ENCODE data around the gene WBP2. TPM values are rescaled to one million over a fixed set of nuclear protein-coding genes. Genes with fewer than 3 reads are reported as not detected.

Gene WBP2
- total RNA-seq, 6 experiments from 2014 or later, result 51.4 to 65.5 (median 59.3) TPM

DNA sequence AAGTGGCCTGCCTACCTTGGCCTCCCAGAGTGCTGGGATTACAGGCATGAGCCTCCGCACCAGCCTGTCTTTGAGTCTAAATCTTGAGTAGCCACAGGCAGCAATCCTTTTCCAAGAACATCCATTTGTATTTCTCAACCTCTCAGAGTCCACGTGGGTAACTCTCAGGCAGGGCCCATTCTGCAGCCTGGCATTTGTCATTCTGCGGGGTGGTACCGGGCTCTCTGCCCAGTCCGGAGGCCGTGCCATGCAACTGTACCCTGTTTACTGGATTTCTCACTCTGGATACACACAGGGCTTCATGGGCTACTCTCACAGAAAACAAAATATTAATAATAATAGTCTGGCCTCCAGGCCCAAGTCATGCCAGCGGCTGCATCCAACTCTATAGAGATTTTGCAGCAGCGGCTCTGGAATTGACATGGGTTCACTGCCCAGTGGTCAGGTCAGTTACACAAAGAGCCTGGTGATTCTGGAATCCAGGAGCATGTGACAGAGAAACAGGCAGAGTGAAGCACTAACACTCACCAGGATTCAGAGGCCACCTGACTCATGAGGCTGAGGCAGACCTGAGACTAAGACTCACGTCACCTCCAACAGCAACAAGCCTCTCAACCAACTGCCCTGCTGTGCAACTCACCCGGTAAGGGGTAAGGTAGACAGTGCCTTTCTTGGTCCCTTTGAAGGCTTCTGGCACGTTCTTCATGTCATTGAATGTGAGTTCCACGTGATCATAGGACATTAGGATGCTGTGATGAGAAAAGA lies 4.0 kb downstream of the WBP2 start:
- peaks cover 8% of the 10 kb centered on the region for H3K36me3 Mint-ChIP-seq (ENCODE audit: low read depth)
- no peaks in the 10 kb centered on the region for H3K27me3 Mint-ChIP-seq (ENCODE audit: insufficient read depth)
- no peak overlapping the region for H3K4me3 Mint-ChIP-seq
- no peak for DNase-seq
- H3K9me3 Mint-ChIP-seq, result no peaks in the 10 kb centered on the region
- H3K27ac Mint-ChIP-seq, result no peak overlapping the region
- peaks cover under 1% of the 10 kb centered on the region for H3K4me1 Mint-ChIP-seq (ENCODE audit: low read depth)
- no peak for TF ChIP-seq CTCF (IDR thresholded peaks at IDR 0.05)

- H3K4me1 Mint-ChIP-seq (ENCODE audit: low read depth), result peaks cover 5% of the 10 kb centered on the region
- H3K27ac Mint-ChIP-seq, result no peak overlapping the region
- DNase-seq, result no peak
- no peaks in the 10 kb centered on the region for H3K9me3 Mint-ChIP-seq
- peaks cover 8% of the 10 kb centered on the region for H3K36me3 Mint-ChIP-seq (ENCODE audit: low read depth)
- H3K4me3 Mint-ChIP-seq, result no peak overlapping the region
- no peaks in the 10 kb centered on the region for H3K27me3 Mint-ChIP-seq (ENCODE audit: insufficient read depth)
- no peak for TF ChIP-seq CTCF (IDR thresholded peaks at IDR 0.05)
Measured at GRCh38 chr17:75849724-75850123, 5.4 kb downstream of the WBP2 start.

DNA sequence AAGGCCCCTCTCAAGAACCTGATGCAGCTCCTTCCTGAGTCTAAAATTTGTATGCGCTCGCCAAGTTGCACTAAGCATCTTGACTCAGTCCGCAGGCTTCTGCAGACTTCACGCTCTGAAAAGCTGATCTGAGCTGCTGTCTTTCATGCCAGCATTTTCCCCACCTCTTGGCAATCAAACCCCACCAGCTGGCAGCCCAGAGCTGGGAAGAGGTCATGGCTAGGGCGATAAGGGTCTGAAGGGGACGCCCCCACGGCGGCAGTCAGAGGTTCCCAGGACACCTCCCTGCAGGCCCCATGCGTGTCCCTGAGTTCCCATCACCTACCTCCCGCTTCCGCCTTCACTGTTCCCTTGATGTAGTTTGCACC lies 5.9 kb downstream of the WBP2 start:
- Mint-ChIP-seq H3K36me3 (ENCODE audit: low read depth) (peaks cover 8% of the 10 kb centered on the region), H3K27ac (no peak overlapping the region)

GRCh38 chr17:75848523-75849278 lies 6.4 kb downstream of the WBP2 start:
- TF ChIP-seq CTCF (IDR thresholded peaks at IDR 0.05), result peak; percentile 81
- H3K9me3 Mint-ChIP-seq, result no peaks in the 10 kb centered on the region
- no peaks in the 10 kb centered on the region for H3K27me3 Mint-ChIP-seq (ENCODE audit: insufficient read depth)
- no peak overlapping the region for H3K27ac Mint-ChIP-seq
- peak; percentile 9 for DNase-seq
- H3K36me3 Mint-ChIP-seq (ENCODE audit: low read depth), result peaks cover 8% of the 10 kb centered on the region
- no peak overlapping the region for H3K4me3 Mint-ChIP-seq
- H3K4me1 Mint-ChIP-seq (ENCODE audit: low read depth), result peaks cover 5% of the 10 kb centered on the region

More for the DNA sequence above, 5.9 kb downstream of the WBP2 start:
- DNase-seq, result no peak
- no peak for TF ChIP-seq CTCF (IDR thresholded peaks at IDR 0.05)
- H3K9me3 Mint-ChIP-seq, result no peaks in the 10 kb centered on the region
- peaks cover 5% of the 10 kb centered on the region for H3K4me1 Mint-ChIP-seq (ENCODE audit: low read depth)
- no peaks in the 10 kb centered on the region for H3K27me3 Mint-ChIP-seq (ENCODE audit: insufficient read depth)
- H3K4me3 Mint-ChIP-seq, result no peak overlapping the region

- H3K27me3 Mint-ChIP-seq (ENCODE audit: insufficient read depth), result no peaks in the 10 kb centered on the region
- no peak for DNase-seq
- peaks cover 8% of the 10 kb centered on the region for H3K36me3 Mint-ChIP-seq (ENCODE audit: low read depth)
- TF ChIP-seq CTCF (IDR thresholded peaks at IDR 0.05), result no peak
- H3K27ac Mint-ChIP-seq, result no peak overlapping the region
- no peak overlapping the region for H3K4me3 Mint-ChIP-seq
- no peaks in the 10 kb centered on the region for H3K9me3 Mint-ChIP-seq
- peaks cover 5% of the 10 kb centered on the region for H3K4me1 Mint-ChIP-seq (ENCODE audit: low read depth)
Measured at GRCh38 chr17:75847614-75848522, 7.3 kb downstream of the WBP2 start.
